GM18873 (cell line): Measurements from ENCODE around the gene GAS7.

Experiments used
- ATAC-seq: cut with Tn5 transposase; IDR thresholded peaks from one replicate; pipeline ENCODE4 v1.9.1; 2021; ENCODE audit warnings: mild to moderate bottlenecking, moderate library complexity, moderate number of reproducible peaks; ENCODE audit not compliant: unreplicated experiment, low FRiP score

The GAS7 gene

DNA sequence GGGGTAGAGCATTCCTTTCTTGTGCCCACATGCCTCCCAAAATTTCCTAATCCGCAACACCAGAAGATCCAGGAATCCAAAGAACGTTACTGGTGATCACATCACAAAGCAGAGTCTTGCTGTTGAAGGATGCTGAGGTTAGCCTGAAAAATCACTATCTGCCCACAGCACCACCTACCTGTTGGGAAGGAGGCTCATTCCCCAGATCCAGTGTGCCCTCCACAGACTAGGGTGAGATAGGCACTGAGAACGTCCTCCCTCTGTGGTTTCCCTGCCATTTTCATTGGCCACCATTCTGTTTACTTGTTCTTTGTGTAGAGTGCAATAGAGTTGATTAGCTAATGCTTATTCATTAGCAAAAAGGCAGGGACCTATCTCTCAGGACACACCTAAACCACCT is 323.7 kb downstream of the GAS7 start:
- no peak for ATAC-seq

DNA sequence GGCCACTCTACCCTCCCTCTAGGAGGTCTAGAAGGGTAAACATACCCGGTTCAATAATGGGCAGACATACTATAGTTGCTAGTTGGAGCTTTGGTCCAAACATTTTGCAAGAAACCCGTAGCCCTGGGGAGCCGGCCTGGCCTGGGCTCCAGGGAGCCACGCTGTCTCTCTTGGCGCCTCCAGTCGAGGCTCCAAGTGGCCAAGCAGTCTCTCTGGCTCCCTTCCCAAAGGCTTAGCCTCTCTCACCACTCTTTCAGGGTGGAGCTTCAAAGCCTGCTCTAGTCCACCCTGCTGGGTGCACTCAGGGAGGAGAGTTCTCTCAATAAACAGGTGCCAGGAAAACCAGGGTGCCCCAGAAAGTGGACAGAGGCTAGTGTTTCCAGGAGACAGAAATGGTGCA is 325.6 kb downstream of the GAS7 start:
- no peak for ATAC-seq

DNA sequence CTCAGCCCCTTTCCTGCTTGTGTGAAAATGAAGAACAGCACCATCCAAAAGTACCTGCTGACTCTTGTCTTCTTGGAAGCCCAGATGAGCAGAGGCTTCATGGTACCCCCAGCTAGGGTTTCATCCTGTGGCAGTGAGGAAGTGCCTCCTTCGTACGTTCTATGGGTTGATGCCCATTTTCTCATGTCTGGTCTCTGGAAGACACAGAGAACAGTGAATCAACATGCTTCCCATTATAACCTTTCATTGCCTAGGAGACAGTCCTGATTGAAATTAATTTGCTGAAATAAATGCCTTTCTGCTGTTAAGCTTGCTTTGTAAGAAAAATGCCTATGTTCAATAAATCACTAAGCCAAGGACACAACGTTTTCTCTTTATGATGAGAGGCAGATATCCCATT is 329.9 kb downstream of the GAS7 start:
- ATAC-seq: no peak

DNA sequence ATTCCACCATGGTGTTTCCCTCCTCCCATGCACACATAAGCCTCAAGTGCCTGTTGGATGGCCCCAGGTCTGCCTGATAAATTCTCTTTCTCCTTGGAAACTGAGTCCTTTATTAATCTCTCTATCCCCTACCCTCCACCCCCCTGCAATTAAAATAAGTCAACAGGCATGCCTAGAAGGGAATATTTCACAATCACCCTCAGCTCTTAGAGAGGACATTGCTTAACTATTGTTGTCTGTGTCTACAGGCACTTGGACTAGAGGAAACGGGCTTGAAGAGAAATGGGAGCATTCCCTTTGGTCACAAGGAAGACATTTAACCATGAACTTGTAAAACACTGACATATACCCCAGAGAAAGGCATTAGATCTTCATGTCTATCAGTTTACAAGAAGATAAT is 332.8 kb downstream of the GAS7 start:
- ATAC-seq: no peak

DNA sequence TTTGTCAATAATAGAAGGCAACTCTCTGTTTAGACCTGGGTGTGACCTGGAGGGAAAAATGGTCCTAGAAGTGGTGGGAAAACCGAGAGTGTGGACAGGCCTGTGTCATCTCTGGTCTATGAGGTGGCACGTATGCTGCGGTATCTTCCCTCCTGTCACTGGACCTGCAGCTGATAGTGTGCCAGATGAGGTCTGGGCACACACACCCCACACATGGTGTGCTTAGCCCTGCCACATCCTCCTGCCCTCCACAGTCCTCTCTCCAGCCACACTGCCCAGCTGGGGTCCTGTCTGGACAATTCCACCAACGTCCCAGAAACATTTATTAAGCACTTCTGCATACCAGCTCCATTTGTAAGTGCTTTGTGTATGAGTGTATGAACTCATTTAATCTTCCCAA is 335.5 kb downstream of the GAS7 start:
- no peak for ATAC-seq

DNA sequence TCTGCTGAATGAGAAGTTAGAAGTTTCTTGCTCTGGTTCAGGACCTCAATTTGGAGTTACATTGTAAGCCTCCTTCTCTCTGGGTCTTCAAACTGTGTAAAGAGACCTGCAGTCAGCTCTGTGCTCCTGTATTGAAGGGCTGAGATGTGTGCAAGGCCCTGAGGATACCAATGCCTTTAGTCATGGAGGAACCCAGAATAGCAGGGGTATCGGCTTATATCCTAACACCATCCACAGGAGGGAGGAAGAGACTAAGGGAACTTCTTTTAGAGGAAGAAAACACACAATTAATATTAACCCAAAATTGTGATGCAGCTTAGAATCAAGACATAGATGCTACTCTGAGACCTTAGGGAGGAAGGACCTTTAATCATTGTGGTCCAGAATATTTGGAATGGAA is 336.2 kb downstream of the GAS7 start:
- ATAC-seq: no peak

DNA sequence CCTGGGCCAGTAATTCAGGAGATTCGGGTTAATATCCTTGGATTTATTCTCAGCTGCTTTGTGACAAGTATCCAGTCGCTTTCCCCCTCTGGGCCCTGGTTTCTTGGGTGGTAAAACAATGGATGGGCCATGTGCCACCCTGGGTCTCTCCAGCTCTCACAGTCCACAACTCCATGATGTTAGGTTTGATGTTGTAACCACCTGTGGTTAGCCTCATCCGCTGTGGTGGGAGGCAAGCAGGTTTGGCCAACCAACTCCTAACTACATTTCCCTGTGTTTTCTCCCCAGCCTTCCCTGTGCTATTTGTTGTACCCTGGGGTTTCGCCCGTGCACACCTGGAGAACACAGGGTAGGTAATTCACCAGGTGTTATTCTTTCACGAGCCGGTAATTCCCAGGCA is 337.6 kb downstream of the GAS7 start:
- no peak for ATAC-seq
